Osteocyte (in vitro differentiated cells): Measurements from ENCODE around the gene ZNF785. TPM values are rescaled to one million over a fixed set of nuclear protein-coding genes. Genes with fewer than 3 reads are reported as not detected.

Experiments
- DNase-seq: peaks from one replicate; pipeline ENCODE4 v3.0.0; 2021; ENCODE audit warnings: mixed read lengths; ENCODE audit not compliant: unreplicated experiment; ENCODE audit errors: extremely low spot score
- H3K27ac Mint-ChIP-seq: one replicate; pipeline ENCODE4 v1.8.0; 2021; ENCODE audit warnings: mild to moderate bottlenecking, mixed read lengths; ENCODE audit not compliant: unreplicated experiment
- H3K27me3 Mint-ChIP-seq: one replicate; pipeline ENCODE4 v1.8.0; 2021; ENCODE audit warnings: mixed read lengths; ENCODE audit not compliant: unreplicated experiment
- H3K36me3 Mint-ChIP-seq: one replicate; pipeline ENCODE4 v1.8.0; 2021; ENCODE audit warnings: mixed read lengths; ENCODE audit not compliant: unreplicated experiment
- H3K4me1 Mint-ChIP-seq: one replicate; pipeline ENCODE4 v1.8.0; 2021; ENCODE audit warnings: mixed read lengths; ENCODE audit not compliant: unreplicated experiment
- H3K4me3 Mint-ChIP-seq: one replicate; pipeline ENCODE4 v1.8.0; 2021; ENCODE audit warnings: mild to moderate bottlenecking, moderate library complexity, mixed read lengths; ENCODE audit not compliant: unreplicated experiment
- H3K9me3 Mint-ChIP-seq: one replicate; pipeline ENCODE4 v1.8.0; 2021; ENCODE audit warnings: mixed read lengths; ENCODE audit not compliant: unreplicated experiment
- CTCF ChIP-seq: fragments of 200-600 bp; sonication (generic); IDR thresholded peaks from 2 replicates; pipeline ENCODE4 v1.5.0; 2021; ENCODE audit warnings: antibody characterized with exemption, mild to moderate bottlenecking, moderate library complexity
- total RNA-seq: library from RNA; stranded (reverse); gene quantifications from 2 replicates; pipeline ENCODE4 v1.2.1, GENCODE V29; 2021

ZNF785 gene
- total RNA-seq, 1 donor from 2014 or later: 19.8 TPM

- Mint-ChIP-seq H3K27ac (no peak overlapping the region), H3K4me1 (peaks cover 2% of the 10 kb centered on the region), H3K9me3 (no peaks in the 10 kb centered on the region), H3K27me3 (peaks cover 30% of the 10 kb centered on the region), H3K36me3 (no peaks in the 10 kb centered on the region), H3K4me3 (no peak overlapping the region)
- no peak for DNase-seq
- no peak for TF ChIP-seq CTCF
Observed at GRCh38 chr16:30623536-30624283, 38.2 kb upstream of the ZNF785 start.

GRCh38 chr16:30622455-30623032 is 37.0 kb upstream of the ZNF785 start:
- no peak for TF ChIP-seq CTCF
- no peaks in the 10 kb centered on the region for H3K36me3 Mint-ChIP-seq

GRCh38 chr16:30621765-30622164 is 36.3 kb upstream of the ZNF785 start:
- Mint-ChIP-seq H3K4me3 (no peak overlapping the region), H3K27ac (no peak overlapping the region), H3K36me3 (no peaks in the 10 kb centered on the region), H3K4me1 (no peaks in the 10 kb centered on the region), H3K27me3 (peaks cover 33% of the 10 kb centered on the region), H3K9me3 (no peaks in the 10 kb centered on the region)
- TF ChIP-seq CTCF: no peak
- DNase-seq: no peak

More at GRCh38 chr16:30622455-30623032, 37.0 kb upstream of the ZNF785 start:
- no peak for DNase-seq
- Mint-ChIP-seq H3K9me3 (no peaks in the 10 kb centered on the region), H3K27ac (no peak overlapping the region), H3K4me3 (no peak overlapping the region), H3K4me1 (no peaks in the 10 kb centered on the region), H3K27me3 (peaks cover 30% of the 10 kb centered on the region)

GRCh38 chr16:30620169-30620568 is 34.7 kb upstream of the ZNF785 start:
- no peak overlapping the region for H3K4me3 Mint-ChIP-seq
- H3K36me3 Mint-ChIP-seq: no peaks in the 10 kb centered on the region
- TF ChIP-seq CTCF: no peak
- no peaks in the 10 kb centered on the region for H3K4me1 Mint-ChIP-seq
- no peak for DNase-seq
- H3K27me3 Mint-ChIP-seq: peaks cover 33% of the 10 kb centered on the region
- H3K9me3 Mint-ChIP-seq: no peaks in the 10 kb centered on the region
- no peak overlapping the region for H3K27ac Mint-ChIP-seq

GRCh38 chr16:30619638-30620037 is 34.1 kb upstream of the ZNF785 start:
- Mint-ChIP-seq H3K4me3 (no peak overlapping the region), H3K36me3 (no peaks in the 10 kb centered on the region), H3K27ac (no peak overlapping the region), H3K9me3 (no peaks in the 10 kb centered on the region), H3K4me1 (no peaks in the 10 kb centered on the region), H3K27me3 (peaks cover 33% of the 10 kb centered on the region)
- no peak for DNase-seq
- TF ChIP-seq CTCF: no peak
